ENCODE results near the gene INTS1. TPM values are rescaled to one million over a fixed set of nuclear protein-coding genes. Genes with fewer than 3 reads are reported as not detected.

INTS1 gene
- total RNA-seq, 1 donor from 2014 or later = 109 TPM

GRCh38 chr7:1481300-1481699 is 22.9 kb downstream of the INTS1 start:
- Mint-ChIP-seq H3K9me3 (ENCODE audit: unreplicated experiment) (no peaks in the 10 kb centered on the region), H3K36me3 (ENCODE audit: low read depth, unreplicated experiment) (peaks cover 14% of the 10 kb centered on the region), H3K4me3 (ENCODE audit: unreplicated experiment) (no peak overlapping the region), H3K27ac (ENCODE audit: unreplicated experiment) (no peak overlapping the region), H3K27me3 (ENCODE audit: unreplicated experiment) (peaks cover 4% of the 10 kb centered on the region), H3K4me1 (ENCODE audit: unreplicated experiment) (no peaks in the 10 kb centered on the region)
- no peak for TF ChIP-seq CTCF (IDR thresholded peaks at IDR 0.05; ENCODE audit: unreplicated experiment)
- no peak for DNase-seq (ENCODE audit: low spot score)

- H3K4me3 Mint-ChIP-seq (ENCODE audit: unreplicated experiment) = no peak overlapping the region
- no peak for DNase-seq (ENCODE audit: low spot score)
- H3K4me1 Mint-ChIP-seq (ENCODE audit: unreplicated experiment) = no peaks in the 10 kb centered on the region
- no peak overlapping the region for H3K27ac Mint-ChIP-seq (ENCODE audit: unreplicated experiment)
- H3K36me3 Mint-ChIP-seq (ENCODE audit: low read depth, unreplicated experiment) = peaks cover 11% of the 10 kb centered on the region
- no peak for TF ChIP-seq CTCF (IDR thresholded peaks at IDR 0.05; ENCODE audit: unreplicated experiment)
- no peaks in the 10 kb centered on the region for H3K9me3 Mint-ChIP-seq (ENCODE audit: unreplicated experiment)
- H3K27me3 Mint-ChIP-seq (ENCODE audit: unreplicated experiment) = peaks cover under 1% of the 10 kb centered on the region
These were observed 23.5 kb downstream of the INTS1 start for GRCh38 chr7:1480670-1481069.

- TF ChIP-seq CTCF (IDR thresholded peaks at IDR 0.05; ENCODE audit: unreplicated experiment) = no peak
- H3K4me1 Mint-ChIP-seq (ENCODE audit: unreplicated experiment) = no peaks in the 10 kb centered on the region
- no peaks in the 10 kb centered on the region for H3K9me3 Mint-ChIP-seq (ENCODE audit: unreplicated experiment)
These were observed 24.9 kb downstream of the INTS1 start for GRCh38 chr7:1479287-1479686.

GRCh38 chr7:1478480-1478879 is 25.7 kb downstream of the INTS1 start:
- Mint-ChIP-seq H3K27ac (ENCODE audit: unreplicated experiment) (no peak overlapping the region), H3K4me3 (ENCODE audit: unreplicated experiment) (no peak overlapping the region), H3K36me3 (ENCODE audit: low read depth, unreplicated experiment) (peaks cover 6% of the 10 kb centered on the region), H3K9me3 (ENCODE audit: unreplicated experiment) (no peaks in the 10 kb centered on the region), H3K27me3 (ENCODE audit: unreplicated experiment) (peaks cover 1% of the 10 kb centered on the region), H3K4me1 (ENCODE audit: unreplicated experiment) (no peaks in the 10 kb centered on the region)
- no peak for DNase-seq (ENCODE audit: low spot score)
- TF ChIP-seq CTCF (IDR thresholded peaks at IDR 0.05; ENCODE audit: unreplicated experiment) = no peak

More at GRCh38 chr7:1479287-1479686, 24.9 kb downstream of the INTS1 start:
- H3K36me3 Mint-ChIP-seq (ENCODE audit: low read depth, unreplicated experiment) = peaks cover 11% of the 10 kb centered on the region
- no peak overlapping the region for H3K4me3 Mint-ChIP-seq (ENCODE audit: unreplicated experiment)
- DNase-seq (ENCODE audit: low spot score) = no peak
- H3K27ac Mint-ChIP-seq (ENCODE audit: unreplicated experiment) = no peak overlapping the region
- H3K27me3 Mint-ChIP-seq (ENCODE audit: unreplicated experiment) = peaks cover 1% of the 10 kb centered on the region

GRCh38 chr7:1476859-1477258 is 27.3 kb downstream of the INTS1 start:
- Mint-ChIP-seq H3K27me3 (ENCODE audit: unreplicated experiment) (peaks cover 1% of the 10 kb centered on the region), H3K9me3 (ENCODE audit: unreplicated experiment) (no peaks in the 10 kb centered on the region), H3K4me3 (ENCODE audit: unreplicated experiment) (no peak overlapping the region), H3K36me3 (ENCODE audit: low read depth, unreplicated experiment) (peaks cover 6% of the 10 kb centered on the region), H3K27ac (ENCODE audit: unreplicated experiment) (no peak overlapping the region), H3K4me1 (ENCODE audit: unreplicated experiment) (no peaks in the 10 kb centered on the region)
- no peak for DNase-seq (ENCODE audit: low spot score)
- TF ChIP-seq CTCF (IDR thresholded peaks at IDR 0.05; ENCODE audit: unreplicated experiment) = no peak

All from endothelial cell (in vitro differentiated cells).